A673 (cell line): Measurements from ENCODE around the gene AMOTL1.

Experiments used
- EZH2 ChIP-seq: fragments of 200-600 bp; sonication (generic); IDR thresholded peaks from 2 replicates; pipeline ENCODE4 v1.6.1; 2017; ENCODE audit warnings: borderline replicate concordance, low read depth, mild to moderate bottlenecking, mixed read lengths, antibody characterized with exemption, low read length; ENCODE audit not compliant: poor library complexity, severe bottlenecking
- TF ChIP-seq, protein P1 (sequence below): fragments of 300-800, 200-600 bp; sonication (generic); conservative IDR thresholded peaks from 2 replicates; pipeline ENCODE4 v1.5.1; 2017; ENCODE audit warnings: low read depth, mild to moderate bottlenecking, antibody characterized with exemption, low read length, moderate library complexity, mixed read lengths

DNA sequence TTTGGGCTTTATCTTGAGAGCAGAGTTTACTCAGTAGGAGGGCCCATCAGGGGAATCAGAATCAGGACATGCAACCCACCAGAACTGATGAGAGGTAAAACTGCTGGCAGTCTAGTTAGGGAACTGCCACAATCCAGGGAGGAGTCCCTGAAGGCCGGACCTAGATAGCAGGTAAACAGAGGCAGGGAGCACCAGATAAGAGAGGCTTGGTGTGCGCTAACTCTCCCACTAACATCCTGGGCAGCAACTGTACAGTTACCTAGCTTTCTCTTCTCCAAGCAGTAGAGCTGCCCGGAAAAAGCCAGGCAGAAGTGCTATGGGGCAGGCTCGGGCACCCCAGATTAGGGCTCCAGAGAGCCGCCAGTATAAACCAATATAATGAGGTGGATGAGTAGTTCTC is 865 bp upstream of the AMOTL1 start:
- TF ChIP-seq, protein P1, sequence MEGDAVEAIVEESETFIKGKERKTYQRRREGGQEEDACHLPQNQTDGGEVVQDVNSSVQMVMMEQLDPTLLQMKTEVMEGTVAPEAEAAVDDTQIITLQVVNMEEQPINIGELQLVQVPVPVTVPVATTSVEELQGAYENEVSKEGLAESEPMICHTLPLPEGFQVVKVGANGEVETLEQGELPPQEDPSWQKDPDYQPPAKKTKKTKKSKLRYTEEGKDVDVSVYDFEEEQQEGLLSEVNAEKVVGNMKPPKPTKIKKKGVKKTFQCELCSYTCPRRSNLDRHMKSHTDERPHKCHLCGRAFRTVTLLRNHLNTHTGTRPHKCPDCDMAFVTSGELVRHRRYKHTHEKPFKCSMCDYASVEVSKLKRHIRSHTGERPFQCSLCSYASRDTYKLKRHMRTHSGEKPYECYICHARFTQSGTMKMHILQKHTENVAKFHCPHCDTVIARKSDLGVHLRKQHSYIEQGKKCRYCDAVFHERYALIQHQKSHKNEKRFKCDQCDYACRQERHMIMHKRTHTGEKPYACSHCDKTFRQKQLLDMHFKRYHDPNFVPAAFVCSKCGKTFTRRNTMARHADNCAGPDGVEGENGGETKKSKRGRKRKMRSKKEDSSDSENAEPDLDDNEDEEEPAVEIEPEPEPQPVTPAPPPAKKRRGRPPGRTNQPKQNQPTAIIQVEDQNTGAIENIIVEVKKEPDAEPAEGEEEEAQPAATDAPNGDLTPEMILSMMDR, result no peak
- no peak for TF ChIP-seq EZH2
